Adrenal gland (tissue), 5 donors: Measurements from ENCODE around the gene OR6N1.

ENCODE experiments used
- POLR2A ChIP-seq, 2 donors: fragments of 450-650 bp; IDR thresholded peaks; one replicate each; pipeline ENCODE4 v1.6.1; 2017; ENCODE audit warnings: antibody characterized with exemption in 2 of 2, mild to moderate bottlenecking in 2 of 2, moderate library complexity in 1 of 2
- TF ChIP-seq, protein P1 (sequence below), 6 experiments: fragments of 450-650 bp in 4 of 6; fragments of 200-600 bp in 2 of 6; sonication (generic) in 1 of 6; IDR thresholded peaks; 1 replicate in 5 of 6; 2 replicates in 1 of 6; pipeline versions ENCODE4 v1.5.1 to v1.8.0; 2016 to 2021; ENCODE audit warnings: antibody characterized with exemption in 6 of 6, mild to moderate bottlenecking in 2 of 6, moderate library complexity in 1 of 6
- donor health status: DM: no; HTN: no; CAD: no.

DNA sequence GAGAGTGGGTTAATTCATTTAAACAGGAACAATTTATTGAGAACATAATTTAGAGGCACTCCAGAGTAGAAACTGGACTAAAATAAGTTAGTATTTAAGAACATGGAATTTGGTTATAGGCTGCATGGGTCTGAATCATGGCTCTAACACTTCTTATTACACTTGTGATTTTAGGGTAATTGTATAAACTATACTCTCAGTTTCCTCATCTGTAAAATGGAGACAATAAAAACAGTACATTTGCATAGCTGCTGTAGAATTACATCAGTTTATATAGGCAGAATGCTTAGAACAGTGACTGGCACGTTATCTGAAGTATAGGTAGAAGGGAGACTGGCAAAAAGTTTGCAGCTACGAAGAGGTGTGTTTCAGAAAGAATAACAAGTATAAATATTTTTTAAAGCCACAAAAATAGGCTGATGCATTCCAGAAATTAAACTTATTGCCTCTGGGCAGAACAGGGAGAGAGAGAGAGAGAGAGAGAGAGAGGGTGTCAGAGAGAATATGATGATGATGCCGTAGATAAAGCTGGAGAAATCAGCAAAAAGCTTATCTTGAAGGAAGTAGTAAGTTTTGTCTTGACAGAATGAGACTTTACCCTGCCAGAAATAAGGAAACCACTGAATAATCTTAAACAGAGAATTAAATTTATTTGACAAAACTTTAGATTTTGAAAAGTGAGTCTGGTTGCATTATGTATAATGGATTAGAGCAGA is 43.3 kb downstream of the OR6N1 start:
- TF ChIP-seq, protein P1, sequence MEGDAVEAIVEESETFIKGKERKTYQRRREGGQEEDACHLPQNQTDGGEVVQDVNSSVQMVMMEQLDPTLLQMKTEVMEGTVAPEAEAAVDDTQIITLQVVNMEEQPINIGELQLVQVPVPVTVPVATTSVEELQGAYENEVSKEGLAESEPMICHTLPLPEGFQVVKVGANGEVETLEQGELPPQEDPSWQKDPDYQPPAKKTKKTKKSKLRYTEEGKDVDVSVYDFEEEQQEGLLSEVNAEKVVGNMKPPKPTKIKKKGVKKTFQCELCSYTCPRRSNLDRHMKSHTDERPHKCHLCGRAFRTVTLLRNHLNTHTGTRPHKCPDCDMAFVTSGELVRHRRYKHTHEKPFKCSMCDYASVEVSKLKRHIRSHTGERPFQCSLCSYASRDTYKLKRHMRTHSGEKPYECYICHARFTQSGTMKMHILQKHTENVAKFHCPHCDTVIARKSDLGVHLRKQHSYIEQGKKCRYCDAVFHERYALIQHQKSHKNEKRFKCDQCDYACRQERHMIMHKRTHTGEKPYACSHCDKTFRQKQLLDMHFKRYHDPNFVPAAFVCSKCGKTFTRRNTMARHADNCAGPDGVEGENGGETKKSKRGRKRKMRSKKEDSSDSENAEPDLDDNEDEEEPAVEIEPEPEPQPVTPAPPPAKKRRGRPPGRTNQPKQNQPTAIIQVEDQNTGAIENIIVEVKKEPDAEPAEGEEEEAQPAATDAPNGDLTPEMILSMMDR (IDR thresholded peaks at IDR 0.05): no peak
- TF ChIP-seq POLR2A (IDR thresholded peaks at IDR 0.05): no peak
